ENCODE measurements around the gene TOB1. TPM values are rescaled to one million over a fixed set of nuclear protein-coding genes. Genes with fewer than 3 reads are reported as not detected.

The TOB1 gene
- total and polyA plus RNA-seq, 8 donors: 30.1 to 346 (median 80.0) TPM

GRCh38 chr17:50841277-50841948 is 24.7 kb downstream of the TOB1 start:
- H3K36me3 ChIP-seq: no peaks in the 10 kb centered on the region
- H3K27ac ChIP-seq: no peak overlapping the region
- no peak overlapping the region for H3K4me3 ChIP-seq
- intact Hi-C loops (cut with DNase I; ENCODE audit: low total_unique reads): loop anchor here (5.0 to 10.0 kb wide), 2 partner anchors 54 to 297 kb away; partner anchors contain the start of gene SPATA20
- H3K9me3 ChIP-seq: no peaks in the 10 kb centered on the region
- 66 to 78% (median 73%) methylated on average over 11 of the region's 11 CpGs for WGBS, 5 donors
- H3K4me1 ChIP-seq: peaks cover 0 to 3% (median 0%) of the 10 kb centered on the region in 4 donors
- TF ChIP-seq POLR2AphosphoS5 (IDR thresholded peaks at IDR 0.05): no peak
- TF ChIP-seq POLR2A (IDR thresholded peaks at IDR 0.05): no peak
- TF ChIP-seq, protein P1, sequence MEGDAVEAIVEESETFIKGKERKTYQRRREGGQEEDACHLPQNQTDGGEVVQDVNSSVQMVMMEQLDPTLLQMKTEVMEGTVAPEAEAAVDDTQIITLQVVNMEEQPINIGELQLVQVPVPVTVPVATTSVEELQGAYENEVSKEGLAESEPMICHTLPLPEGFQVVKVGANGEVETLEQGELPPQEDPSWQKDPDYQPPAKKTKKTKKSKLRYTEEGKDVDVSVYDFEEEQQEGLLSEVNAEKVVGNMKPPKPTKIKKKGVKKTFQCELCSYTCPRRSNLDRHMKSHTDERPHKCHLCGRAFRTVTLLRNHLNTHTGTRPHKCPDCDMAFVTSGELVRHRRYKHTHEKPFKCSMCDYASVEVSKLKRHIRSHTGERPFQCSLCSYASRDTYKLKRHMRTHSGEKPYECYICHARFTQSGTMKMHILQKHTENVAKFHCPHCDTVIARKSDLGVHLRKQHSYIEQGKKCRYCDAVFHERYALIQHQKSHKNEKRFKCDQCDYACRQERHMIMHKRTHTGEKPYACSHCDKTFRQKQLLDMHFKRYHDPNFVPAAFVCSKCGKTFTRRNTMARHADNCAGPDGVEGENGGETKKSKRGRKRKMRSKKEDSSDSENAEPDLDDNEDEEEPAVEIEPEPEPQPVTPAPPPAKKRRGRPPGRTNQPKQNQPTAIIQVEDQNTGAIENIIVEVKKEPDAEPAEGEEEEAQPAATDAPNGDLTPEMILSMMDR (IDR thresholded peaks at IDR 0.05): no peak
- no peaks in the 10 kb centered on the region for H3K27me3 ChIP-seq
- no peak for DNase-seq

DNA sequence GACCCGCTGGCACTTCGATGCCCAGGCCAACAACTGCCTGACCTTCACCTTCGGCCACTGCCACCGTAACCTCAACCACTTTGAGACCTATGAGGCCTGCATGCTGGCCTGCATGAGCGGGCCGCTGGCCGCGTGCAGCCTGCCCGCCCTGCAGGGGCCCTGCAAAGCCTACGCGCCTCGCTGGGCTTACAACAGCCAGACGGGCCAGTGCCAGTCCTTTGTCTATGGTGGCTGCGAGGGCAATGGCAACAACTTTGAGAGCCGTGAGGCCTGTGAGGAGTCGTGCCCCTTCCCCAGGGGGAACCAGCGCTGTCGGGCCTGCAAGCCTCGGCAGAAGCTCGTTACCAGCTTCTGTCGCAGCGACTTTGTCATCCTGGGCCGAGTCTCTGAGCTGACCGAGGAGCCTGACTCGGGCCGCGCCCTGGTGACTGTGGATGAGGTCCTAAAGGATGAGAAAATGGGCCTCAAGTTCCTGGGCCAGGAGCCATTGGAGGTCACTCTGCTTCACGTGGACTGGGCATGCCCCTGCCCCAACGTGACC is 25.8 kb downstream of the TOB1 start:
- no peak overlapping the region for H3K27ac ChIP-seq
- no peak overlapping the region for H3K4me3 ChIP-seq
- H3K36me3 ChIP-seq: no peaks in the 10 kb centered on the region
- H3K27me3 ChIP-seq: peaks cover 0 to 8% (median 7%) of the 10 kb centered on the region in 3 donors
- 78 to 93% (median 90%) methylated on average over 7 to 29 of the region's 29 CpGs for WGBS, 5 donors
- TF ChIP-seq EP300 (IDR thresholded peaks at IDR 0.05) (no peak), POLR2AphosphoS5 (IDR thresholded peaks at IDR 0.05) (no peak), POLR2A (IDR thresholded peaks at IDR 0.05) (no peak)
- TF ChIP-seq, protein P1 (IDR thresholded peaks at IDR 0.05): no peak
- H3K4me1 ChIP-seq: peaks cover 0 to 8% (median 4%) of the 10 kb centered on the region in 4 donors
- intact Hi-C loops (cut with DNase I; ENCODE audit: low total_unique reads): loop anchor here (5.0 to 10.0 kb wide), 2 partner anchors 53 to 296 kb away; partner anchors contain the start of gene SPATA20
- H3K9me3 ChIP-seq: no peaks in the 10 kb centered on the region
- no peak for DNase-seq

DNA sequence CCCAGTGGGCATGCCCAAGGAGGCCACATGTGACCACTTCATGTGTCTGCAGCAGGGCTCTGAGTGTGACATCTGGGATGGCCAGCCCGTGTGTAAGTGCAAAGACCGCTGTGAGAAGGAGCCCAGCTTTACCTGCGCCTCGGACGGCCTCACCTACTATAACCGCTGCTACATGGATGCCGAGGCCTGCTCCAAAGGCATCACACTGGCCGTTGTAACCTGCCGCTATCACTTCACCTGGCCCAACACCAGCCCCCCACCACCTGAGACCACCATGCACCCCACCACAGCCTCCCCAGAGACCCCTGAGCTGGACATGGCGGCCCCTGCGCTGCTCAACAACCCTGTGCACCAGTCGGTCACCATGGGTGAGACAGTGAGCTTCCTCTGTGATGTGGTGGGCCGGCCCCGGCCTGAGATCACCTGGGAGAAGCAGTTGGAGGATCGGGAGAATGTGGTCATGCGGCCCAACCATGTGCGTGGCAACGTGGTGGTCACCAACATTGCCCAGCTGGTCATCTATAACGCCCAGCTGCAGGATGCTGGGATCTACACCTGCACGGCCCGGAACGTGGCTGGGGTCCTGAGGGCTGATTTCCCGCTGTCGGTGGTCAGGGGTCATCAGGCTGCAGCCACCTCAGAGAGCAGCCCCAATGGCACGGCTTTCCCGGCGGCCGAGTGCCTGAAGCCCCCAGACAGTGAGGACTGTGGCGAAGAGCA is 26.4 kb downstream of the TOB1 start:
- intact Hi-C loops (cut with DNase I; ENCODE audit: low total_unique reads): loop anchor here (5.0 to 10.0 kb wide), 2 partner anchors 52 to 295 kb away; partner anchors contain the start of gene SPATA20
- no peak overlapping the region for H3K27ac ChIP-seq
- peaks cover 0 to 14% (median 8%) of the 10 kb centered on the region in 3 donors for H3K27me3 ChIP-seq
- no peak for TF ChIP-seq POLR2A (IDR thresholded peaks at IDR 0.05)
- H3K4me3 ChIP-seq: no peak overlapping the region
- H3K4me1 ChIP-seq: peaks cover 0 to 14% (median 9%) of the 10 kb centered on the region in 4 donors
- H3K9me3 ChIP-seq: no peaks in the 10 kb centered on the region
- H3K36me3 ChIP-seq: no peaks in the 10 kb centered on the region
- WGBS, 5 donors: 93 to 97% (median 94%) methylated on average over 11 to 29 of the region's 29 CpGs
- no peak for DNase-seq

DNA sequence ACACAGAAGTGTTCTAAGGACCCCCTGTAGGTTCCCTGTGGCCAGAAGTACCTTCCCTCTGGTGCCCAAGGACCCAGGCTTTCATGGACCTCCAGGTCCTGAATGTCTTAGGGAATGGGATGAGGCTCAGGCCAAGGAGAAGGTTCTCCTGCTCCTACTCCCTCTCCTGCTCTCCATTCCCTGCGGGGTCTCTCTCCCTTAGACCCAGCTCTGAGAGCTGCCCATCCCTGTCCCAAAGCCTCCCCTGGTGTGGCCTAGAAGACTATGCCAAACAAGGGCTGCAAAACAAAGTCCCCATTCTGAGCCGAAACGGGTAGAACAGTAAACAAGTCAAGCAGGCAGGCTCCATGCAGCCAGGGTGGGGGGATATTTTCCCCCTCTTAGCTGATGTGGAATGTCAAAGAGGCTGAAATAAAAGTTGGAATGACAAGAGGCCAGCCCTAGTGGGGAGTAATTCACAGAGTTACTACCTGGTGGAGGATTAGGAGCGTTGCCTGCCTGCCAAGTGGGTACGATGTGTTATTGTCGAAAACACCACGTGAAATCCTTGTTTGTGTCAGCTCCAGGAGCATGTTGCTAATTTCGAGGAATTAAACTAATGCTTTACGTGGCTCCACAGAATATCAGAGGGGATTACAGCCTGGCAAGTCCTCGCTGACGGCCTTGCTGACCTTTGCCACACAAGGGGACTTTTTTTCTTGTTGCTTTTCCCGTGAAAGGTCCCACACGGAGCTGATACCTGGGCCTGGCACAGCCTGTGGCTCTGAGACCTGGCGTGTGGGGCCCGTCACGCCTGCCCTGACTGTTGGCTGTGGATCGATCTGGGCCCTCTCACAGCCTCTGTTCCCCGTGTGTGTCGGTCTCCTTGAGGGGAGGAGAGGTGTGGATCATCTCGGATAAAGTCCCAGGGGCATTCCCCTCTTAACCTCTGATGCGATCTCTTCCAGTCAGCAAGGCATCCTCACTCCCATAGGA is 27.9 kb downstream of the TOB1 start:
- peak overlapping the region in 1 of 5 donors; percentile 18 for H3K27ac ChIP-seq
- no peaks in the 10 kb centered on the region for H3K36me3 ChIP-seq
- WGBS, 5 donors: 48 to 75% (median 62%) methylated on average over 21 of the region's 21 CpGs
- H3K27me3 ChIP-seq: peaks cover 0 to 29% (median 8%) of the 10 kb centered on the region in 3 donors
- TF ChIP-seq EP300 (IDR thresholded peaks at IDR 0.05): no peak
- no peak for TF ChIP-seq POLR2A (IDR thresholded peaks at IDR 0.05)
- TF ChIP-seq POLR2AphosphoS5 (IDR thresholded peaks at IDR 0.05): no peak
- TF ChIP-seq, protein P1 (IDR thresholded peaks at IDR 0.05): no peak
- H3K4me3 ChIP-seq: no peak overlapping the region
- intact Hi-C loops (cut with DNase I; ENCODE audit: low total_unique reads): no loop called here
- no peaks in the 10 kb centered on the region for H3K9me3 ChIP-seq
- no peak for DNase-seq
- H3K4me1 ChIP-seq: peaks cover 0 to 18% (median 11%) of the 10 kb centered on the region in 4 donors

All from stomach (tissue), 9 donors.